Heart left ventricle (tissue), 16 donors: Measurements from ENCODE around the gene SLC15A3. TPM values are rescaled to one million over a fixed set of nuclear protein-coding genes. Genes with fewer than 3 reads are reported as not detected.
"Not testable (repeated sequence)": the region's sequence is repeated elsewhere in the genome, so short reads cannot be mapped to it uniquely, and the experiment has no call there.

Experiments
- ATAC-seq, 4 donors: fragments of 200-7000 bp; cut with Tn5 transposase; one replicate each; pipeline ENCODE4 v1.9.1; 2020 to 2022; ENCODE audit warnings: moderate library complexity in 4 of 4, mild to moderate bottlenecking in 3 of 4, moderate number of reproducible peaks in 1 of 4
- DNase-seq, 5 donors: peaks; one replicate each; pipeline ENCODE4 v3.0.0-alpha.2; 2020
- H3K27ac ChIP-seq, 12 donors: fragments of 200-600 bp; sonication (generic) in 4 of 12; one replicate each; pipeline versions ENCODE4 v1.5.0 to v1.8.0; 2016 to 2022; ENCODE audit warnings: mild to moderate bottlenecking in 2 of 12
- H3K27me3 ChIP-seq, 9 donors: fragments of 200-600 bp; sonication (generic) in 2 of 9; one replicate each; pipeline versions ENCODE4 v1.5.1 to v1.8.0; 2016 to 2022; ENCODE audit warnings: mild to moderate bottlenecking in 3 of 9
- H3K36me3 ChIP-seq, 9 donors: fragments of 200-600 bp; sonication (generic) in 2 of 9; one replicate each; pipeline versions ENCODE4 v1.5.0 to v1.8.0; 2018 to 2022; ENCODE audit warnings: mild to moderate bottlenecking in 2 of 9
- H3K4me1 ChIP-seq, 12 donors: fragments of 200-600 bp; sonication (generic) in 4 of 12; one replicate each; pipeline versions ENCODE4 v1.5.0 to v1.8.0; 2016 to 2022; ENCODE audit warnings: mild to moderate bottlenecking in 3 of 12
- H3K4me3 ChIP-seq, 12 donors: fragments of 200-600 bp; sonication (generic) in 4 of 12; one replicate each; pipeline versions ENCODE4 v1.5.0 to v1.8.0; 2017 to 2022; ENCODE audit warnings: mild to moderate bottlenecking in 9 of 12, moderate library complexity in 4 of 12
- H3K9me3 ChIP-seq, 12 donors: fragments of 200-600 bp; sonication (generic) in 4 of 12; one replicate each; pipeline versions ENCODE4 v1.5.0 to v1.8.0; 2016 to 2022; ENCODE audit warnings: mild to moderate bottlenecking in 1 of 12
- POLR2A ChIP-seq, 2 donors: fragments of 450-650 bp; IDR thresholded peaks; one replicate each; pipeline ENCODE4 v1.6.1; 2017; ENCODE audit warnings: antibody characterized with exemption in 2 of 2, mild to moderate bottlenecking in 2 of 2, moderate library complexity in 2 of 2
- WGBS, 4 donors: extraction: QIAGEN DNeasy Blood & Tissue Kit in 2 of 4; methylation state at CpG; one replicate each; pipeline versions ENCODE4 v1.1.5 to v1.1.7; 2013 to 2018; 5-methylcytosine and 5-hydroxymethylcytosine counted together
- intact Hi-C, 10 donors: fragments of 100-400 bp; cut with DNase I; formaldehyde crosslinking; loops; one replicate each; pipeline versions ENCODE4 v1.11.1 to v1.14.2; 2022
- polyA plus RNA-seq, 2 donors: library from polyadenylated mRNA; stranded (reverse); fragments of 200-250 nt; gene quantifications; one replicate each; pipeline ENCODE4 v1.2.3, GENCODE V29; 2013
- total RNA-seq, 9 donors: library from RNA; depleted of rRNA in 2 of 9; stranded (reverse); fragments of >200 nt in 2 of 9; fragmentation: NEBNext Ultra II Directional in 3 of 9; extraction: Animal tissue kit (Norgen Biotek cat#: 25700) in 3 of 9; gene quantifications; one replicate each; pipeline versions ENCODE4 v1.1.0 to v1.2.4, GENCODE V29; 2016 to 2023
- TF ChIP-seq, protein P1 (sequence below), 12 donors: fragments of 200-600 bp; sonication (generic) in 4 of 12; IDR thresholded peaks; one replicate each; pipeline versions ENCODE4 v1.5.0 to v1.8.0; 2018 to 2022; ENCODE audit warnings: antibody characterized with exemption in 12 of 12, mild to moderate bottlenecking in 5 of 12
- donor health status: ischemic (EF 13 %, LVEDD 7.1; RV severe dilation, severe dysfunction).
- donor health status: healthy with polysubstance abuse.
- donor health status: DM: no; HTN: yes; CAD: no.
- donor health status: DM: no; HTN: no; CAD: no.
- donor health status: ischemic (EF 25% LVEDD 6.9; RV normal size, moderate dysfunction).
- donor health status: ischemic (EF 25% LVEDD 5.7; RV mildly dilated, moderate dysfunction).
- donor health status: healthy.
- donor health status: DM: yes; HTN: yes; CAD: no.
- donor health status: ischemic (EF 35%, LVEDD 5.7; RV mildly dilated, moderate dysfunction).
- donor health status: nonischemic (EF 11% LVEDD 7.7; RV severe dilation, severe dysfunction).
- donor health status: DM: yes; HTN: yes; CAD: no.
- donor health status: PGD.
- donor health status: ischemic (EF 29% LVEDD 5.4; RV normal size, mild dysfunction).
- donor health status: nonischemic (EF 23%, LVEDD 6.1; RV moderate dilation, normal function).

Gene SLC15A3
- total and polyA plus RNA-seq, 11 donors = 11.9 to 85.1 (median 19.1) TPM

DNA sequence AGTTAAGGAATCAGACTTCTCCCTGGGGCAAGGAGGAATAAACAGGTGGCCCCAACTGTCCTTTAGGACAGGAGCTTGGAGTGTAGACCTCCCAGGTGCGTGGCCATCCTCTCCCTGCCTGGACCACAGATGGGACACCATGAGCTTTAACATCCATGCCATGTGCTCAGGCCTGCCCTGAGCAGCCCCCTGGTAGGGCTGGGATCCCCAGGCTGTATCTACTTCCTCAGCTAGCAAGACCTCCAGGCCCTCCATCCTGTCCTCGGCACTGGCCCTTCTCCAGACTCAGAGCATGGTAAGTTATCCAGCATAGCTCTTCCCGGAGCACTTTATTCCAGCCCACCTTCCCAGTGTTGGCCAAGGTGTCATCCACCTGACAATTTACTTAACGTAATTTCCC, 25.2 kb upstream of the SLC15A3 start:
- H3K4me3 ChIP-seq = no peak overlapping the region
- H3K4me1 ChIP-seq = peaks cover 0 to 16% (median 0%) of the 10 kb centered on the region in 12 donors
- WGBS, 4 donors = 79 to 87% (median 83%) methylated on average over 3 to 4 of the region's 4 CpGs
- ATAC-seq (no peak), DNase-seq (no peak)
- no peaks in the 10 kb centered on the region for H3K9me3 ChIP-seq
- TF ChIP-seq, protein P1, sequence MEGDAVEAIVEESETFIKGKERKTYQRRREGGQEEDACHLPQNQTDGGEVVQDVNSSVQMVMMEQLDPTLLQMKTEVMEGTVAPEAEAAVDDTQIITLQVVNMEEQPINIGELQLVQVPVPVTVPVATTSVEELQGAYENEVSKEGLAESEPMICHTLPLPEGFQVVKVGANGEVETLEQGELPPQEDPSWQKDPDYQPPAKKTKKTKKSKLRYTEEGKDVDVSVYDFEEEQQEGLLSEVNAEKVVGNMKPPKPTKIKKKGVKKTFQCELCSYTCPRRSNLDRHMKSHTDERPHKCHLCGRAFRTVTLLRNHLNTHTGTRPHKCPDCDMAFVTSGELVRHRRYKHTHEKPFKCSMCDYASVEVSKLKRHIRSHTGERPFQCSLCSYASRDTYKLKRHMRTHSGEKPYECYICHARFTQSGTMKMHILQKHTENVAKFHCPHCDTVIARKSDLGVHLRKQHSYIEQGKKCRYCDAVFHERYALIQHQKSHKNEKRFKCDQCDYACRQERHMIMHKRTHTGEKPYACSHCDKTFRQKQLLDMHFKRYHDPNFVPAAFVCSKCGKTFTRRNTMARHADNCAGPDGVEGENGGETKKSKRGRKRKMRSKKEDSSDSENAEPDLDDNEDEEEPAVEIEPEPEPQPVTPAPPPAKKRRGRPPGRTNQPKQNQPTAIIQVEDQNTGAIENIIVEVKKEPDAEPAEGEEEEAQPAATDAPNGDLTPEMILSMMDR (IDR thresholded peaks at IDR 0.05) = no peak
- TF ChIP-seq POLR2A (IDR thresholded peaks at IDR 0.05) = no peak
- H3K27me3 ChIP-seq = no peaks in the 10 kb centered on the region
- peak overlapping the region in 1 of 12 donors; percentile 5 for H3K27ac ChIP-seq
- no peaks in the 10 kb centered on the region for H3K36me3 ChIP-seq
- intact Hi-C loops = no loop called here

DNA sequence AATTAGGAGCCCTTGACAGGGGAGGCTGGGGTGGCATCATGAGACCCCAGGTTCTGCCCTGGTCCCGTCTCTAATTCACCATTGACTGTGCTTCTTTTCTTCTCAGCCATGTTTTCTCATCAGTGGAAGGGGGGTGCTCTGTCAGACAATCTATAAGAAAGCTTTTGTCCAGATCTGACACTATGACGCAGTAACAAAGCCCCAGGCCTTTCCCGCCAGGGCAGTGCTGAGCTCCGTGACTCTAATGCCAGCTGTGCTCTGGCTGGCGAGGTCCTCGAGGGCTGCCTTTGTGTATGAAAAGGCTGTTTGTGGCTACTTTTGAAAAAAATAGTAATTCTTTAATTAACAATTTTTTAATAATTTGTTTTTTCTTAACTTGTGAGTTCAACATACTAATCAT, 22.8 kb upstream of the SLC15A3 start:
- DNase-seq (no peak), ATAC-seq (no peak)
- H3K27me3 ChIP-seq = no peaks in the 10 kb centered on the region
- H3K4me3 ChIP-seq = peak overlapping the region in 1 of 12 donors; percentile 57
- H3K27ac ChIP-seq = peak overlapping the region in 1 of 12 donors; percentile 76
- intact Hi-C loops = no loop called here
- TF ChIP-seq, protein P1 (IDR thresholded peaks at IDR 0.05) = no peak
- no peak for TF ChIP-seq POLR2A (IDR thresholded peaks at IDR 0.05)
- peaks cover 0 to 31% (median 0%) of the 10 kb centered on the region in 12 donors for H3K4me1 ChIP-seq
- H3K36me3 ChIP-seq = no peaks in the 10 kb centered on the region
- no peaks in the 10 kb centered on the region for H3K9me3 ChIP-seq
- 88 to 96% (median 92%) methylated on average over 6 of the region's 6 CpGs for WGBS, 4 donors

DNA sequence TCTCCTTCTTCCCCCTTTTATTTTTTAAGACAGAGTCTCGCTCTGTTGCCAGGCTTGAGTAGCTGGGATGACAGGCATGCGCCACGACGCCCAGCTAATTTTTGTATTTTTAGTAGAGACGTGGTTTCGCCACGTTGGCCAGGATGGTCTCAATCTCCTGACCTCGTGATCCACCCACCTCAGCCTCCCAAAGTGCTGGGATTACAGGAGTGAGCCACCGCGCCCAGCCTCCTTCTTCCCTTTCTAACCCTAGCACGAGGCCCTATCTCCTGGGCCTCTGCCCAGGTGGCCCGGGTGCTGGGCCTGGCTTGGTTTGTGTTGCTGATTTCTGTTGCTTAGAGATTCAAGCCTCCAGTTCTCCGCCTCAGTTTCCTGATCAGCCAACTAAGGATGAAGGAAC, 22.3 kb upstream of the SLC15A3 start:
- ATAC-seq, H3K27me3 ChIP-seq, intact Hi-C loops, H3K9me3 ChIP-seq, H3K36me3 ChIP-seq, DNase-seq: not testable (repeated sequence)
- WGBS, 4 donors = 87 to 92% (median 89%) methylated on average over 13 of the region's 13 CpGs
- H3K4me3 ChIP-seq = peak overlapping the region in 1 of 12 donors; percentile 57
- H3K27ac ChIP-seq = peak overlapping the region in 1 of 12 donors; percentile 76
- peaks cover 0 to 30% (median 0%) of the 10 kb centered on the region in 12 donors for H3K4me1 ChIP-seq

DNA sequence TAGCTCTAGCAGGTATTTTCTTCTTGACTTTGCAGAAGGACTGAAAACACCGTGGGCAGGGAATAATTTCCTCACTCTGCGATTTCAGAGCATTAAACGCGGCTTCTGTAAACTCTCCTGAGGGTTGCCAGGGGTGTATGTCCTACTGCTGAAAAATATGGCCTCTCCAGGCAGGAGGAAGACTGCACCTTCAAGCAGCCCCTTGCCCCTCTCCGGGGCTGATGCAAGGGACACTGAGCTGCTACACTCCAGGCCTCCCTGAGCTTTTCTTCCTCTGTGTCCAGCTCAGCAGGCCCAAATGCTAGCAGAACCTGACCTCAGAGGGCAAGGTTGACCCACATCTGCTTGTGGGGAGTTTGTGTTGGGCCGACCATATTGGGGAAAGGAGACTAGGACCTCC, 21.7 kb upstream of the SLC15A3 start:
- peaks cover 0 to under 1% (median 0%) of the 10 kb centered on the region in 12 donors for H3K9me3 ChIP-seq
- H3K4me3 ChIP-seq = peak overlapping the region in 2 of 12 donors; percentile 20 to 57
- WGBS, 4 donors = 82 to 90% (median 88%) methylated on average over 6 of the region's 6 CpGs
- intact Hi-C loops = no loop called here
- peaks cover 0 to 24% (median 0%) of the 10 kb centered on the region in 12 donors for H3K4me1 ChIP-seq
- TF ChIP-seq, protein P1 (IDR thresholded peaks at IDR 0.05) = no peak
- no peak for TF ChIP-seq POLR2A (IDR thresholded peaks at IDR 0.05)
- H3K27me3 ChIP-seq = no peaks in the 10 kb centered on the region
- ATAC-seq (no peak), DNase-seq (no peak)
- H3K27ac ChIP-seq = peak overlapping the region in 1 of 12 donors; percentile 76
- no peaks in the 10 kb centered on the region for H3K36me3 ChIP-seq
